Rectal smooth muscle tissue (tissue), 1 donor: Measurements from ENCODE around the gene SP110.

Experiments
- H3K27ac ChIP-seq: one replicate; pipeline ENCODE4 v1.7.0; 2013; ENCODE audit warnings: low read depth, low read length, inconsistent platforms
- H3K27me3 ChIP-seq: one replicate; pipeline ENCODE4 v1.7.0; 2013; ENCODE audit warnings: low read length; ENCODE audit not compliant: control insufficient read depth, insufficient read depth
- H3K36me3 ChIP-seq: one replicate; pipeline ENCODE4 v1.7.0; 2013; ENCODE audit warnings: low read length; ENCODE audit not compliant: control insufficient read depth, insufficient read depth
- H3K4me1 ChIP-seq: one replicate; pipeline ENCODE4 v1.7.0; 2013; ENCODE audit warnings: low read length; ENCODE audit not compliant: control insufficient read depth, insufficient read depth
- H3K4me3 ChIP-seq: one replicate; pipeline ENCODE4 v1.7.0; 2013; ENCODE audit warnings: low read length
- H3K9ac ChIP-seq: one replicate; pipeline ENCODE4 v1.7.0; 2013; ENCODE audit warnings: low read length

SP110 gene

DNA sequence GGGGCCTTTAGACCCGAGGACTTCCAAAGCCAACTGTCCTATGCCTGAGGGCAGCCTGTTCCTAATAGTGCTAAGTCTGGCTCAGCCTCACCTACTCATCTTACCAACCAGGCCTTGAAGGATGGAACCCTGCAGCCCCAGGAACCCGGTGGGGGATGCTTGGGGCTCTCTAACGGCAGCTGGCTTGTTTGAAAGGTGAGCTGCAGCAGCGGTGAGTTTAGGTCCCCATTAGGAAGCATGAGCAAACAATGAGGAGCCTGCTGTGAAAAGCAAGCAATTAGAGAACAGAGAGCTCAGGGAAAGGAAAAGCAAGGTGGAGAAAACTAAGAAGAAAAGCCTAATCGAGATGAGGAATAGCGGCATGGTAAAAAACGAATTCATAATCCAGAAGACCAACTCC, 39.9 kb downstream of the SP110 start:
- no peak overlapping the region for H3K4me3 ChIP-seq
- no peak overlapping the region for H3K9ac ChIP-seq
- peaks cover 11% of the 10 kb centered on the region for H3K36me3 ChIP-seq
- no peaks in the 10 kb centered on the region for H3K4me1 ChIP-seq
- no peaks in the 10 kb centered on the region for H3K27me3 ChIP-seq
- H3K27ac ChIP-seq: no peak overlapping the region

DNA sequence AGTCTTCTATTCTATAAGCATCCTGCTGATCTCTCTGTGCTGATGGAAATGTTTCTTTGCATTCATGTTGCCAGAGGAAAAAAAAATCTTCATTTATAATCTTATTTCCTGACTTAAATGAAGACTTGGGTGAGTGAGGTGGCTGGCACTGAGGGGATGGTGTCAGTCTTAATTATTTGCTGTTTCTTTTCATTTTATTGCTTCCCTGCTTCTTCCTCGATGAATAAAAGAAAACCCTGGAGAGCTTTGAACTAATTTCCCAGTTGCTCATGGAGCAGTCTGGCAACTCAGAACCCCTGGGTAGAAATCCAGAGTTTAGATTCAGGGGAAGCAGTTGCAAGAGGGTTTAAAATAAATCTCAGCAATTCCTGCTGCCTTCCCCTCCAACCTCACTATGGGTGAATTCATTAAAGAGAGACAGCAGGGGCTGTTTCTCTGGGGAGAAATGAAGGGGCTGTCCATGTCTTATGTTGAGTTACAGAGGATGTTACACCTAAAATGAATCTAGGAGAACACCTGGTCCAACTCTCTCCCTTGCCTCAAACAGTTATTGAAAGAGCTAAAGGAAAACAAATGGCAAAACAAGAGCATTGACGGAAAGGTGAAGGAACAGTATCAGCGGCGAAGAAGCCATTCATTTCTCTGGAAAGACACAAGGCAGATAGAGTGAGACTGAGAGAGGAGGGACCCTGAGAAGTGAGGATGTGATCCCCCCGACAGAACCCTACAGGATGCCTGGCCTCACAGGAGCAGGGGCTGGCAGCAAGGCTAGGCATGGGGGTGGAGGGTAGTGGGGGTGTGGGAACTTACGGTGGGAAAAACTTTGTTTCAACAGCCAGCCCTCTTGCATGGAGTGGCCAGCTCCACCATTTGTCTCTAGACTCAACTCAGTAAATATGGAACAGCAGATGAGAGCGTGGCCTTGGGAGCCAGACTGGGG, 41.0 kb downstream of the SP110 start:
- no peak overlapping the region for H3K9ac ChIP-seq
- H3K27ac ChIP-seq: no peak overlapping the region
- no peaks in the 10 kb centered on the region for H3K4me1 ChIP-seq
- H3K27me3 ChIP-seq: no peaks in the 10 kb centered on the region
- no peak overlapping the region for H3K4me3 ChIP-seq
- H3K36me3 ChIP-seq: peaks cover 13% of the 10 kb centered on the region

DNA sequence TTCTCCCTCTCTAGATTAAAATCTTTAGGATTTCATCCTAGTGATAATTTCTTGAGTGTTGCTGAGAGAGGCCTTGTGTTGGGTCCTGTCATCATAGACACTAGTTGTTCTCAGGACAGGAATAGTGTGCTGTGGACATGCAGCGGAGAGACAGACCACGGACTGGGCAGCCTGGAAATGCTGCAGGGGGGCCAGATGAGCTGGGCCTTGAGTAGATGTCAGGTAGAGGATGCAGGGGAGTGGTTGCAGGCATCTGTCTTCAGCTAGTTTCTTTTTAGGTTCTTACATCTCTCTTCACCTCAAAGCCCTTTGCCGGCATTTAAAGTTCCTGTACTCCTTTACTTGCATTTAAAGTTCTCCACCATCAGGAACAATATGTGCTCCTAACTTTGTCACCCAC, 42.8 kb downstream of the SP110 start:
- H3K36me3 ChIP-seq: peaks cover 9% of the 10 kb centered on the region
- H3K27me3 ChIP-seq: no peaks in the 10 kb centered on the region
- H3K4me3 ChIP-seq: no peak overlapping the region
- no peaks in the 10 kb centered on the region for H3K4me1 ChIP-seq
- no peak overlapping the region for H3K9ac ChIP-seq
- H3K27ac ChIP-seq: no peak overlapping the region

DNA sequence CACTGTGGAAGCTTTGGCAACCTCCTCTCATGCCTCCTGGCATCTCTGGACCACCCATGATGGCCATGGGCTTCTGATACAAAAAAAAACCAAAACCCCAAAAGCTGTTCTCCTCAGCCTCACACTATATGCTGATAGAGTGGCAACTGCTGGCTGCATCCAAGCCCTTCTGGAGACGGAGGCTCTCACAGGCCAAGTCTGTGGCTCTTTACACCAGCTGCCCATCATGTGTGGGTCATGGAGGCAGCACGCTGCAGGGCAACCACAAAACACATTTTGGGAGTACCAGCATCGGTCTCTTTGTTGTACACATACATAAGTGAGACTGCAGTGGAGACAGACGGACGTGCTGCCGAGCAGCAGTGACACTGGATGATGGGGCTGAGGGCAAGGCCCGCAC, 45.3 kb downstream of the SP110 start:
- no peaks in the 10 kb centered on the region for H3K4me1 ChIP-seq
- no peak overlapping the region for H3K27ac ChIP-seq
- peaks cover 9% of the 10 kb centered on the region for H3K36me3 ChIP-seq
- H3K27me3 ChIP-seq: no peaks in the 10 kb centered on the region
- H3K4me3 ChIP-seq: no peak overlapping the region
- no peak overlapping the region for H3K9ac ChIP-seq

DNA sequence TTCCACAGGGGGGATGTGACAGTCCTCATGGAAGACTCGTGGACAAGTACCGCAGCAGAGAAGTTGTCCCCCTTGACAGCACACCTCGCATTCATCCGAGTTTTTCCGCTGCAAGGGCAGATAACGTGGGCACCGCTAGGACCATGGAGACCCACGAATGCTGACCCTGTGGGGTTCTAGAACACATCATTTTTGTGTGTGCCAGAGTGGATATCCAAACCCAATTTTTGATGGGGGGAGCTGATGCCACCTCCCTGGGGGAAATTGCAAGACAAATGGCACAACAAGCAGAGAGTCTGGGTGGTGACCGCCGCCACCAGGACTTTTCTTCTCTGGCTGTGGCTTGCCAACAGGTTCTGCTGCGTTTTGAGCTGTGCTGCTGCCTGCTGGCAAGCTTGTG, 46.9 kb downstream of the SP110 start:
- no peak overlapping the region for H3K27ac ChIP-seq
- no peaks in the 10 kb centered on the region for H3K27me3 ChIP-seq
- H3K4me1 ChIP-seq: no peaks in the 10 kb centered on the region
- no peak overlapping the region for H3K9ac ChIP-seq
- H3K36me3 ChIP-seq: peaks cover 9% of the 10 kb centered on the region
- H3K4me3 ChIP-seq: no peak overlapping the region

DNA sequence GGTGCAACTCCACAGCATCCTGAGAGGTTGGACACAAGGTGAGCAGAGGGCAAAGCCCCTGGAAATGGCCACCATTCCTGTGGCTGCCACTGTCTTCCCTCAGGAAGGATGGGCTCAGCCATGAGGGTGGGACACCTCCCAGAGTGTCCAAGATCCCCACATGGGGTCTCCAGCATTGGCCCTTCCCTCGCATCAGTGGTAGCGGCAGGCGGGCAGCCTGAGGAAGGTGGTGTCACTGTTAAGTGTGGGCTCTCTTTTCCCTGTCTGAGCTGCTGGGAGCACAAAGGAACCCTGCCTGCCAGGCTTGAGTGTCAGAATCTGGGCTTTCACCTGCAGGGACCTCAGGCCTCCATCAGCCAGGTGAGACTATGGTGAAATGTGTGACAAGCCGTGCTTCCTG, 47.6 kb downstream of the SP110 start:
- Histone ChIP-seq H3K9ac (no peak overlapping the region), H3K4me1 (no peaks in the 10 kb centered on the region), H3K4me3 (no peak overlapping the region), H3K27ac (no peak overlapping the region), H3K27me3 (no peaks in the 10 kb centered on the region), H3K36me3 (peaks cover 8% of the 10 kb centered on the region)

DNA sequence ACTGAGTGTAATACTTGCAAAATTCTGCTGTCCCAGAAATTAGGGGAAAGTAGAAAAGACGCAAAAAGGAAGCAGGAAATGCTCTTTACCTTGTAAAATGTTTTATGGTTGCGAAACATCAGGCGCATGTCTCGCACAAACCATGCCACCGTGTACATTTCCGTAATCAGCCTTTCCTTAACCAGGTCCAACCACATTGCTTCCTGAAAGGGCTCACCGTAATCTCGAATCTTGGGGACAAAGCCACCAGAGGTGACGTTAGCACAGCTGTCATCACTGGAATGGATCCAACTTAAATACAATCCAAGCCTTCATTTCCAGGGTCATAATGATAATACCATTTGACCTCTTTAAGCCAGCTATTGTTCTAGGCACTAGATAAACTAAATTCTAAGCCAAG, 49.3 kb downstream of the SP110 start:
- H3K27me3 ChIP-seq: no peaks in the 10 kb centered on the region
- H3K36me3 ChIP-seq: peaks cover 5% of the 10 kb centered on the region
- no peak overlapping the region for H3K4me3 ChIP-seq
- no peaks in the 10 kb centered on the region for H3K4me1 ChIP-seq
- H3K9ac ChIP-seq: no peak overlapping the region
- H3K27ac ChIP-seq: no peak overlapping the region

DNA sequence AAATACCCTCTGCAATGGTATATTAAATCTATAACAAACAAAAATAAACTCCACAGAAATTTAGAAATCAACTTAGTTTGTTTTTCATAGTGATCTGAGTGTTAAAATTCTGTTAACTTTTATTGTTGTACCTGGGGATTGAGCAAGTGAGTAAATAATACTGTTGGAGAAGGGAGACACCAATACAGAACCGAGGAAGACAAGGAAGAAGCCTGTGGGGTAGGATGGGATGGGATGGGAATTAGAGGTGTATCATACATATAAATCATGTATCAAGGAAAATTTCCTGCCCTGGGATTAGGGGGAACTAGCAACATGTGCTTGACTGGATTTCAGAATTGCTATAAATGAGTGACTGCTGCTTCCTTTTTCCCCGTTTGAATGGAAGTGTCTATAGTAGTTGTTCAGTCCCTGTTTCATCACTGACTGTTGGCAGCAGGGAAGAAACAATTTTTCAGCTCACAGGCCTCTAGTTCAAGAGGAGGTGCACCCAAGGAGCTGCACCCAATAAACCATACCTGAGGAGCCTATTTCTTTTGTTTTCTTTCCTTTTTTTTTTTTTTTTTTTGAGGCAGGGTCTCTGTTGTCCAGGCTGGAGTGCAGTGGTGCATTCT, 53.1 kb downstream of the SP110 start:
- Histone ChIP-seq H3K27ac (no peak overlapping the region), H3K9ac (no peak overlapping the region), H3K4me1 (no peaks in the 10 kb centered on the region), H3K36me3 (peaks cover 2% of the 10 kb centered on the region), H3K27me3 (no peaks in the 10 kb centered on the region), H3K4me3 (no peak overlapping the region)

DNA sequence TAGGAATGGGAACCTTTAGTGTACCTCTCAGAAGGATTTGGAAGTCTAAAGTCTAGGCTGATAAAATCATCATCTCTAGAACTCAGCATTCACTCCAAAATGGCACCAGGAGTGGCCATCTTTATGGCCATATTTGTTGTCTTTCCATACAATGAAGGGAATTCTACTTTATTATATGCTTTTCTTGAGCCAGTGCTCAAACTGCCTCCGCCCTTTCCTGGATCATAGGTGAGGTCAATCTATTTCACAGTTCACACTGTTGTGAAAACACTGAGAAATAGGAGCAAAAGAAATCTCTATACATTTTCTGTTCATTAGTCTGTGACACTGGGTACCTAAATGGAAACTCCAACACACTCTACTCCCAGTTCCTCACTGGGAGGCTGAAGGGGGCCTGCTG, 55.6 kb downstream of the SP110 start:
- no peak overlapping the region for H3K4me3 ChIP-seq
- no peak overlapping the region for H3K9ac ChIP-seq
- H3K27ac ChIP-seq: no peak overlapping the region
- H3K36me3 ChIP-seq: peaks cover 2% of the 10 kb centered on the region
- no peaks in the 10 kb centered on the region for H3K27me3 ChIP-seq
- no peaks in the 10 kb centered on the region for H3K4me1 ChIP-seq

DNA sequence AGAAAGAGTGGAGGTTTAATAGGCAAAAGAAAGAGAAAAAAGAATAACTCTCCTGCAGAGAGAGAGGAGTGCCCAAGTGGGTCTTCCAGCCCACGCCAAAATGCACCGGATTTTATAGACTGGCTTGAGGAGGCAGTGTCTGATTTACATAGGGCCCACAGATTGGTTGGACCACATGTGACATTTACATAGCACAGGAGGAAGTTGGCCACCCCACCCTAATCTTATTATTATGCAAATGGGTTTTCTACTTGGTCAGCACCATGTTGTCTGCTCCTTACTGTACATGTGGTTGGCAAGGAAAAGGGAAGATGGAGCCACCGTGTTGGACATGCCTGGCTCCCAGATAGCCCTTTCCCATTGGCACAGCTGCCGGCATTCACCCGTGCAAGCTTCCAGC, 56.8 kb downstream of the SP110 start:
- no peak overlapping the region for H3K4me3 ChIP-seq
- H3K36me3 ChIP-seq: peaks cover 2% of the 10 kb centered on the region
- no peaks in the 10 kb centered on the region for H3K27me3 ChIP-seq
- no peak overlapping the region for H3K27ac ChIP-seq
- no peaks in the 10 kb centered on the region for H3K4me1 ChIP-seq
- no peak overlapping the region for H3K9ac ChIP-seq

DNA sequence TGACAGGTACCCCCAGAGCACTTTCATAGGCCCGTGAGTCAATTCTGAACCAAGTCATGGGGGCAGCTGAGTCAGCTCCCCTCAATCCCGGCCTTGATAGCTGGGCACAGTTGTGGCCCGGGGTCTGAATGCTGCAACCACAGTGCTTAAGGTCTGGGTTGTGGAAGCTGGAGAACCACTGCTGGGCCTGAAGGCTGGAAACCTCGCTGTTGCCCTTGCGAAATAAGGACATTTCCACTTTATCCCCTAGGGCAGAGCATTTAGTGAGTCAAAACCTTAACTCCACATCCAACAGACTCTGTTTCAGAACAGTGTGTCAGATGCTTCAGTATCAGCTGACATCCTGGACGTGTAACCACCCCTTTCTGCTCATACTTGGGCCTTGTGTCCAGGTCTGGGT, 58.6 kb downstream of the SP110 start:
- Histone ChIP-seq H3K9ac (no peak overlapping the region), H3K36me3 (no peaks in the 10 kb centered on the region), H3K27ac (no peak overlapping the region), H3K4me3 (no peak overlapping the region), H3K4me1 (no peaks in the 10 kb centered on the region), H3K27me3 (no peaks in the 10 kb centered on the region)

DNA sequence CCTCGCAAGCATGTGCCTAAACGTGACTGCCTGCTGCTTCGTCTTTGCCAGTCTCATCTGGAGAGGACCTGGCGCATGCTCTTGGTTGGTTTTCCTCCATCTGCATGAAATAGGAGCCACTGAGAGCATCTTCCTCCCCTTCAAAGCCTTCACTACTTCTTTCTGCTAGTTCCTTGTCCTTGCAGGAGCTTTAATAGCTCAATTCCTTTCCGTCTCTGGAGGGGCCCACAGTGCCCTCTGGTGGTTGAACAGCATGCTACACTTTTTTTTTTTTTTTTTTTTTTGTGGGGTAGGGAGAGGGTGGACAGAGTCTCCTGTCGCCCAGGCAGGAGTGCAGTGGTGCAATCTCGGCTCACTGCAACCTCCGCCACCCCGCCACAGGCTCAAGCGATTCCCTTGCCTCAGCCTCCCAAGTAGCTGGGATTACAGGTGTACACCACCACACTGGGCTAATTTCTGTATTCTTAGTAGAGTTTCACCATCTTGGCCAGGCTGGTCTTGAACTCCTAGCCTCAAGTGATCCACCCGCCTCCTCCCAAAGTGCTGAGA, 59.6 kb downstream of the SP110 start:
- H3K4me3 ChIP-seq: no peak overlapping the region
- no peaks in the 10 kb centered on the region for H3K4me1 ChIP-seq
- no peaks in the 10 kb centered on the region for H3K27me3 ChIP-seq
- H3K27ac ChIP-seq: no peak overlapping the region
- no peak overlapping the region for H3K9ac ChIP-seq
- H3K36me3 ChIP-seq: no peaks in the 10 kb centered on the region
